Mammary epithelial cell (primary cell): Measurements from ENCODE around the gene TMEM74B.

Experiments used
- CTCF ChIP-seq, 2 donors: IDR thresholded peaks in 1 of 2; conservative IDR thresholded peaks in 1 of 2; 2 replicates each; pipeline ENCODE4 v1.5.1; 2011 to 2012; ENCODE audit warnings: inconsistent platforms in 2 of 2, low read length in 2 of 2, mild to moderate bottlenecking in 2 of 2, control low read depth in 1 of 2, low read depth in 1 of 2; ENCODE audit not compliant: insufficient read depth in 1 of 2; ENCODE audit errors: extremely low read depth in 1 of 2
- EZH2 ChIP-seq: IDR thresholded peaks from 2 replicates; pipeline ENCODE4 v1.6.1; 2012; ENCODE audit warnings: low read length, inconsistent platforms, borderline replicate concordance

GRCh38 chr20:1209447-1210387 lies 24.9 kb upstream of the TMEM74B start:
- TF ChIP-seq CTCF (conservative IDR thresholded peaks at IDR 0.05 in 1 of 2, IDR thresholded peaks at IDR 0.05 in 1 of 2; ENCODE audit: extremely low read depth in 1 of 2, insufficient read depth in 1 of 2, low read depth in 1 of 2, low read length in 2 of 2) (peak in 1 of 2 donors; percentile 34), EZH2 (no peak)
